Lower leg skin (tissue), 3 donors: ENCODE measurements around the gene LRP5.

Source experiments
- POLR2A ChIP-seq, 2 donors: fragments of 450-650 bp; IDR thresholded peaks; one replicate each; pipeline ENCODE4 v1.6.1; 2016 to 2017; ENCODE audit warnings: antibody characterized with exemption in 2 of 2, mild to moderate bottlenecking in 1 of 2, moderate library complexity in 1 of 2
- TF ChIP-seq, protein P1 (sequence below), 3 donors: fragments of 450-650 bp; IDR thresholded peaks; one replicate each; pipeline ENCODE4 v1.5.1; 2016; ENCODE audit warnings: antibody characterized with exemption in 3 of 3, mild to moderate bottlenecking in 3 of 3, moderate library complexity in 2 of 3

GRCh38 chr11:68352591-68352990, 40.2 kb downstream of the LRP5 start:
- TF ChIP-seq, protein P1, sequence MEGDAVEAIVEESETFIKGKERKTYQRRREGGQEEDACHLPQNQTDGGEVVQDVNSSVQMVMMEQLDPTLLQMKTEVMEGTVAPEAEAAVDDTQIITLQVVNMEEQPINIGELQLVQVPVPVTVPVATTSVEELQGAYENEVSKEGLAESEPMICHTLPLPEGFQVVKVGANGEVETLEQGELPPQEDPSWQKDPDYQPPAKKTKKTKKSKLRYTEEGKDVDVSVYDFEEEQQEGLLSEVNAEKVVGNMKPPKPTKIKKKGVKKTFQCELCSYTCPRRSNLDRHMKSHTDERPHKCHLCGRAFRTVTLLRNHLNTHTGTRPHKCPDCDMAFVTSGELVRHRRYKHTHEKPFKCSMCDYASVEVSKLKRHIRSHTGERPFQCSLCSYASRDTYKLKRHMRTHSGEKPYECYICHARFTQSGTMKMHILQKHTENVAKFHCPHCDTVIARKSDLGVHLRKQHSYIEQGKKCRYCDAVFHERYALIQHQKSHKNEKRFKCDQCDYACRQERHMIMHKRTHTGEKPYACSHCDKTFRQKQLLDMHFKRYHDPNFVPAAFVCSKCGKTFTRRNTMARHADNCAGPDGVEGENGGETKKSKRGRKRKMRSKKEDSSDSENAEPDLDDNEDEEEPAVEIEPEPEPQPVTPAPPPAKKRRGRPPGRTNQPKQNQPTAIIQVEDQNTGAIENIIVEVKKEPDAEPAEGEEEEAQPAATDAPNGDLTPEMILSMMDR (IDR thresholded peaks at IDR 0.05) = no peak
- TF ChIP-seq POLR2A (IDR thresholded peaks at IDR 0.05) = no peak
